SK-N-MC (cell line): ENCODE measurements around the gene HSD17B13.

Experiments
- DNase-seq: peaks from one replicate; pipeline ENCODE4 v3.0.0-alpha.2; 2011; ENCODE audit warnings: low read depth, low spot score
- H3K27ac ChIP-seq: fragments of 200-600 bp; sonication (generic); 2 replicates; pipeline ENCODE4 v1.5.1; 2016; ENCODE audit warnings: mixed run types
- H3K36me3 ChIP-seq: fragments of 200-600 bp; sonication (generic); 2 replicates; pipeline ENCODE4 v1.6.1; 2017; ENCODE audit warnings: antibody characterized with exemption, low read length, mixed read lengths; ENCODE audit not compliant: insufficient read depth
- H3K4me3 ChIP-seq: fragments of 200-600 bp; sonication (generic); 2 replicates; pipeline ENCODE4 v1.5.1; 2016
- H3K9ac ChIP-seq: fragments of 200-600 bp; sonication (generic); 2 replicates; pipeline ENCODE4 v1.8.0; 2017; ENCODE audit warnings: mixed run types, mixed read lengths; ENCODE audit not compliant: insufficient read length
- H3K9me3 ChIP-seq: fragments of 200-600 bp; sonication (generic); 2 replicates; pipeline ENCODE4 v1.6.1; 2017; ENCODE audit warnings: low read depth, mild to moderate bottlenecking, antibody characterized with exemption, low read length, moderate library complexity, mixed read lengths
- EZH2 ChIP-seq: fragments of 200-600 bp; sonication (generic); IDR thresholded peaks from one replicate; pipeline ENCODE4 v1.6.1; 2017; ENCODE audit warnings: antibody characterized with exemption
- FOXP2 ChIP-seq: optimal IDR thresholded peaks from 2 replicates; pipeline ENCODE3; 2011; ENCODE audit warnings: mild to moderate bottlenecking, moderate library complexity; ENCODE audit not compliant: insufficient read depth; ENCODE audit errors: extremely low read length, control extremely low read depth
- POLR2AphosphoS5 ChIP-seq: IDR thresholded peaks from 2 replicates; pipeline ENCODE4 v1.6.1; 2012; ENCODE audit warnings: mild to moderate bottlenecking, low read depth, low read length, borderline replicate concordance

HSD17B13 gene

DNA sequence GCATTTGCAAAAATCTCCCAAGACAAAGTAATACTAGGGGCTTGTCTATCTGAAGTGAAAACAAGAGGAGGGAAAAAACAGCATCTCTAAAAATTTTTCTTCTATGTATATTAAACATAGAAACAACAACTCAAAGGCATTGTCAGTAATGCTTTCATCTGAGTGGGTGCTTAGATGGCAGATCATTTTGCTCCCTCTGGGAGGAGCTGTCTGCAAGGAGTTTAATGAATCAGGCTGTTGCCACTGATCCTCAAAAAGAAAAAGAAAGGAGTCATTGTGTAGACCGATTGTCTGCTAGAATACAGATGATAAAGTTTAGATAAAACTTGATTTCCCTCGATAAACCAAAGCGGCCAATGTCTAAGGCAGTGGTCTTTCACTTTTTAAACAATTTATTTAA lies 52.5 kb downstream of the HSD17B13 start:
- H3K36me3 ChIP-seq: no peaks in the 10 kb centered on the region
- no peak overlapping the region for H3K9ac ChIP-seq
- no peak overlapping the region for H3K4me3 ChIP-seq
- no peak for TF ChIP-seq POLR2AphosphoS5
- no peak for TF ChIP-seq EZH2
- no peak for TF ChIP-seq FOXP2
- H3K9me3 ChIP-seq: no peaks in the 10 kb centered on the region
- no peak overlapping the region for H3K27ac ChIP-seq
- DNase-seq: peak; percentile 5

DNA sequence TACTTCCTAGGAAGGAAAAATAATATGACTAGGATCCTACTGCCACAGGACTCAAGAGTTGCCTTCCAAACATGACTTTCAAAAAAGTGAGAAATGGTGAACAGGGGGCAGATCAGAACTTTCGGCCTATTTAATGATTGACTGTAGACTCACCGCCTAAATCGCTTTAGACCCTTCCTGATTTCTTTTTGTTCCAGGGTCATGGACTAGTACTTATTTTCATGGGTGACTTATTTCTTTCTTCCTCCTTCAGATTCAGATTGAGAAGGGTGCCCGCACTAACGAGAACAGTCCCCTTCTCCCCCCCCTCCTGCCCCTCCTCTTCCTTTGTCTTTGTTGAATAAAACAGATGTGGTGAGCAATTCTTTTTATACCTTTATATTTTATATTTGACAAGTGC lies 54.3 kb downstream of the HSD17B13 start:
- Histone ChIP-seq H3K27ac (no peak overlapping the region), H3K36me3 (no peaks in the 10 kb centered on the region), H3K9ac (no peak overlapping the region), H3K9me3 (no peaks in the 10 kb centered on the region), H3K4me3 (no peak overlapping the region)
- TF ChIP-seq FOXP2 (no peak), POLR2AphosphoS5 (no peak), EZH2 (no peak)
- DNase-seq: no peak

GRCh38 chr4:87266986-87267385 lies 55.7 kb downstream of the HSD17B13 start:
- Histone ChIP-seq H3K9me3 (no peaks in the 10 kb centered on the region), H3K4me3 (no peak overlapping the region), H3K9ac (no peak overlapping the region), H3K27ac (no peak overlapping the region), H3K36me3 (no peaks in the 10 kb centered on the region)
- TF ChIP-seq EZH2 (no peak), FOXP2 (no peak), POLR2AphosphoS5 (no peak)
- DNase-seq: no peak

DNA sequence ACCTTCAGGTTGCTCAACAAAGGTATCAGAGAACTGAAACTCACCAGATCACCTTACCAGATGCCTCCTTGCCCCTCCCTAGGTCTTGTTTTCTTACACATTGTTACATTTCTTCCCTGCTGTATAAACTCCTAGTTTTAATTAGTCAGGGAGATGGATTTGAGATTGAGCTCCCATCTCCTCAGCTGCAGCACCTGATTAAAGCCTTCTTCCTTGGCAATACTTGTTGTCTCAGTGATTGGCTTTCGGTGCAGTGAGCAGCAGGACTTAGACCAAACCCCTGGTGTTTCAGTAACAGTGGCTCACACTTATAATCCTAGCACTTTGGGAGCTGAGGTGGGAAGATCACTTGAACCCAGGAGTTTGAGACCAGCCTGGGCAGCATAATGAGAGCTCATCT lies 59.8 kb downstream of the HSD17B13 start:
- Histone ChIP-seq H3K9me3 (no peaks in the 10 kb centered on the region), H3K27ac (no peak overlapping the region), H3K4me3 (no peak overlapping the region), H3K9ac (no peak overlapping the region), H3K36me3 (no peaks in the 10 kb centered on the region)
- TF ChIP-seq EZH2 (no peak), POLR2AphosphoS5 (no peak), FOXP2 (no peak)
- DNase-seq: no peak

DNA sequence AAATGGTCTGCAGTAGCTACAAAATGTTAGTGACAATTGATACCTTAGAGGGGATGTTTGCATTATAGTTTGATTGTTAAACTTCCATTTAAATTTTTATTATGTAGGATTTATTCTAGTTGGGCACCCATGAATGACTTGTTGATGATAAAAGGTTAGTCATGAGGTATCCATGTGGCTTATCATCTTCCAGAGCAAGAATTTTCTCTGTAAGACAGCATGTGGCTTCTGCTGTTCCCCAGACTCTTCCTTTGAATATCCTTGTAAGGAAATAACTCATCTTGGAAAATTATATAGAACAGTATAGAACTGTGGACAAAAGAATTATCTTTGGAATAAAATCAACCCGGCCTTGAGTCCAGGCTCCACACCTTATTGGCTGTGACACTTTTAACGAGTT lies 62.2 kb downstream of the HSD17B13 start:
- no peak overlapping the region for H3K4me3 ChIP-seq
- TF ChIP-seq POLR2AphosphoS5: no peak
- no peak for TF ChIP-seq FOXP2
- TF ChIP-seq EZH2: no peak
- H3K9me3 ChIP-seq: no peaks in the 10 kb centered on the region
- H3K9ac ChIP-seq: no peak overlapping the region
- DNase-seq: no peak
- no peak overlapping the region for H3K27ac ChIP-seq
- H3K36me3 ChIP-seq: no peaks in the 10 kb centered on the region

DNA sequence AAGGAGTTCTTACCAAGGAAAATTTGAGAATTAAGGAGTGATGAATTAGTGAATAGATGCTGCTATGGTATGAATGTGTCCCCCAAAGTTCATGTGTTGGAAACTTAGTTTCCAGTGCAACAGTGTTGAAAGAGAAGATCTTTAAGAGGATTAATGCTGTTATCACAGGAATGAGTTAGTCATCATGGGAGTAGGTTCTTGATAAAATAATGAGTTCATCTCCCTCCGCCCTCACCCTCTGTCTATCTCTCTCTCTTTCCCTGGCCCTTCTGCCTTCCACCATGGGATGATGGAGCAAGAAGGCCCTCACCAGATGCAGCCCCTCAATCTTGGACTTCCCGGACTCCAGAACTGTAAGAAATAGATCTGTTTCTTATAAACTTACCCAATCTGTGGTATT lies 64.0 kb downstream of the HSD17B13 start:
- no peaks in the 10 kb centered on the region for H3K9me3 ChIP-seq
- H3K4me3 ChIP-seq: no peak overlapping the region
- H3K9ac ChIP-seq: no peak overlapping the region
- no peak for DNase-seq
- no peak overlapping the region for H3K27ac ChIP-seq
- H3K36me3 ChIP-seq: no peaks in the 10 kb centered on the region
- TF ChIP-seq FOXP2: no peak

GRCh38 chr4:87257523-87257922 lies 65.2 kb downstream of the HSD17B13 start:
- Histone ChIP-seq H3K9me3 (no peaks in the 10 kb centered on the region), H3K4me3 (no peak overlapping the region), H3K27ac (no peak overlapping the region), H3K36me3 (no peaks in the 10 kb centered on the region), H3K9ac (no peak overlapping the region)
- TF ChIP-seq FOXP2: no peak
- TF ChIP-seq EZH2: no peak
- no peak for TF ChIP-seq POLR2AphosphoS5
- DNase-seq: no peak

DNA sequence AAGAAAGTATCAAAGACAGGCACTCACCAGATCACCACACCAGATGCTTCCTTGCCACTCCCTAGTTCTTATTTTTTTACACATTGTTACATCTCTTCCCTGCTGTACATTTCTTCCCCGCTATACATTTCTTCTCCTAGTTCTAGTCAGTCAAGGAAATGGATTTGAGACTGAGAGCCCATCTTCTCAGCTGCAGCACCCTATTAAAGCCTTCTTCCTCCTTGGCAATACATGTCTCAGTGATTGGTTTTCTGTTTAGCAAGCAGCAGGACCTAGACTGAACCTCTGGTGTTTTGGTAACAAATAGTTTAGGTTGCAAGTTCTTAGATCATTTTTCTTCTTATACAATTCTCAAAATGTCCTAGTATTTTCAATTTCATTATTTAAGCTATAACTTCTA lies 66.9 kb downstream of the HSD17B13 start:
- no peaks in the 10 kb centered on the region for H3K9me3 ChIP-seq
- H3K27ac ChIP-seq: no peak overlapping the region
- no peak for TF ChIP-seq EZH2
- TF ChIP-seq POLR2AphosphoS5: no peak
- no peak for TF ChIP-seq FOXP2
- no peaks in the 10 kb centered on the region for H3K36me3 ChIP-seq
- no peak for DNase-seq
- H3K4me3 ChIP-seq: no peak overlapping the region
- no peak overlapping the region for H3K9ac ChIP-seq
